Thoracic aorta (tissue), 2 donors: ENCODE results near the gene STX17. TPM values are rescaled to one million over a fixed set of nuclear protein-coding genes. Genes with fewer than 3 reads are reported as not detected.

Experiments used
- ATAC-seq: fragments of 150-250 bp; one replicate; pipeline ENCODE4 v1.8.0; 2017; ENCODE audit warnings: low read depth; ENCODE audit not compliant: insufficient number of reproducible peaks, low FRiP score
- DNase-seq: peaks from one replicate; pipeline ENCODE4 v3.0.0-alpha.2; 2020; ENCODE audit warnings: low spot score
- H3K27ac ChIP-seq, 2 donors: fragments of 200-600 bp; sonication (generic); 1 replicate in 1 of 2; 2 replicates in 1 of 2; pipeline ENCODE4 v1.5.1; 2016; ENCODE audit warnings: mild to moderate bottlenecking in 2 of 2, moderate library complexity in 2 of 2
- H3K27me3 ChIP-seq: fragments of 200-600 bp; sonication (generic); replicated peaks from 2 replicates; pipeline ENCODE4 v1.6.0; 2016; ENCODE audit warnings: mild to moderate bottlenecking; ENCODE audit not compliant: insufficient read depth
- H3K36me3 ChIP-seq: fragments of 200-600 bp; sonication (generic); one replicate; pipeline ENCODE4 v1.5.1; 2016
- H3K4me1 ChIP-seq, 2 donors: fragments of 200-600 bp; sonication (generic); 1 replicate in 1 of 2; 2 replicates in 1 of 2; pipeline versions ENCODE4 v1.5.1 to v1.6.0; 2016; ENCODE audit warnings: low read depth in 2 of 2, mild to moderate bottlenecking in 1 of 2; ENCODE audit not compliant: control insufficient read depth in 1 of 2
- H3K4me3 ChIP-seq: fragments of 200-600 bp; sonication (generic); 2 replicates; pipeline ENCODE4 v1.5.1; 2016; ENCODE audit warnings: mild to moderate bottlenecking
- H3K9me3 ChIP-seq: fragments of 200-600 bp; sonication (generic); 2 replicates; pipeline ENCODE4 v1.5.1; 2016
- CTCF ChIP-seq: fragments of 200-600 bp; sonication (generic); IDR thresholded peaks from one replicate; pipeline ENCODE4 v1.5.1; 2019; ENCODE audit warnings: antibody characterized with exemption
- total RNA-seq, 2 donors: library from RNA; depleted of rRNA; stranded (reverse); fragments of >200 nt; gene quantifications; one replicate each; pipeline versions ENCODE4 v1.1.0 to v1.2.3, GENCODE V29; 2016

STX17 gene
- total RNA-seq, 2 donors from 2014 or later = 33.2 to 41.8 TPM

- no peak for DNase-seq
- Histone ChIP-seq H3K4me1 (no peaks in the 10 kb centered on the region), H3K4me3 (no peak overlapping the region), H3K27ac (no peak overlapping the region), H3K9me3 (no peaks in the 10 kb centered on the region), H3K36me3 (no peaks in the 10 kb centered on the region), H3K27me3 (no peaks in the 10 kb centered on the region)
- no peak for TF ChIP-seq CTCF
- ATAC-seq = no peak
Measured at GRCh38 chr9:99948482-99948881, 42.0 kb downstream of the STX17 start.

DNA sequence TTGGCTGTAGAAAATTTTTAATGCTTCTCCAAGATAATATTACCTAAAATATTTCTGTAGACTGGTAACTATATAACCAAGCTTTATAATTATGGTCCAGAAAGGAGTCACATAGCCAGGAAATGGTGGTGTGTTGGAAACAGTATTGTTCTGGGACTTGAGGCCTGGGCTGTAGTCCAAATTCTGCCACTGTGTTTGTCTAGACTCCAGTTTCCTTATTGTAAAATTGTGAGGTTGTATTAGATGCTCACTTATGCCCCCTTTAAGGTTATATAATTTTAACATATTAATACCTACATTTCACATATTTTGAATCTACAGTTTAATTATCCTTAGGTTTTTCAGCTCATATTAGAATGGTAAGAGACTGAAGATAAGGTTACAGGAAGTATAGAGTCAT is 42.4 kb downstream of the STX17 start:
- Histone ChIP-seq H3K9me3 (no peaks in the 10 kb centered on the region), H3K27me3 (no peaks in the 10 kb centered on the region), H3K4me3 (no peak overlapping the region), H3K4me1 (no peaks in the 10 kb centered on the region), H3K36me3 (no peaks in the 10 kb centered on the region), H3K27ac (no peak overlapping the region)
- no peak for DNase-seq
- ATAC-seq = no peak
- no peak for TF ChIP-seq CTCF

GRCh38 chr9:99953861-99954507 is 47.5 kb downstream of the STX17 start:
- DNase-seq (no peak), ATAC-seq (no peak)
- H3K27ac ChIP-seq = no peak overlapping the region
- no peaks in the 10 kb centered on the region for H3K9me3 ChIP-seq
- no peak for TF ChIP-seq CTCF
- H3K27me3 ChIP-seq = no peaks in the 10 kb centered on the region
- no peaks in the 10 kb centered on the region for H3K4me1 ChIP-seq
- H3K36me3 ChIP-seq = no peaks in the 10 kb centered on the region
- H3K4me3 ChIP-seq = no peak overlapping the region

DNA sequence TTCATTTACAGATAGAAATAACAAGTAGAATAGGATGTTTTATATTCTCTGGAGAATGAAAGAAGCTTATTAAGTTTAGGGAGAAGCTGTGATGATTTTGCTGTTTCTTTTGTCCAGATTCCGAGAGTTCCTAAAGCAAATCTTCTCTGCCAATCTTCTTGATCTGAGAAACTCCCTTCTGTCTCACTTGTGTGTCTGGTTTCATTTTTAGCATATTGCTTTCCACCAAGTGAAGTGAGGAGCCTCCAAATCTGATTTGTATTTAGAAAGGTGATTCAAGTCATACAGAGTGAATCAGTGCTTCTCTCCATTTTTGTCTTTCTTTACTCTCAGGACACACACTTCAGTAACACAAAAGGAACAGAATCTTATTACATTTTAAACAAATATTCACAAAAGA is 48.4 kb downstream of the STX17 start:
- ATAC-seq = no peak
- H3K27me3 ChIP-seq = no peaks in the 10 kb centered on the region
- no peak for TF ChIP-seq CTCF

DNA sequence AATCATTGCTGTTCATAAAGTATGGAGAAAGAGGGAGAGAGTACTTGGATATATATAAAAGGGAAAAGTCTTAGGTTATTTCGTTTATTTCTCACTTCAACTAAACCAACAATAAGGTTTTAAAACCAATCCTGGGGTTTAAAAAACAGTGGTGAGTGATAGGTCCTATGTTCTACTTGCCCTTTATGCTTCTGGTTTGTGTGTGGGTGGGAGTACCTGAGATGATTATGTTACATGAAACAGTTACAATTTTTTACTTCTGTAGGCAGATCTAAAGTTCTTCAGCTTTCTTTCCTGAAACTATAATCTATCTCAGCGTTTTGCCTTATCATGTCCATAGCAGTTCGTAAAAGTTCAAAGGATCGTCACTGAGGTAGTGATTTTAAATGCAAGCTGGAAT is 49.2 kb downstream of the STX17 start:
- Histone ChIP-seq H3K4me1 (no peaks in the 10 kb centered on the region), H3K27ac (no peak overlapping the region), H3K9me3 (no peaks in the 10 kb centered on the region), H3K27me3 (no peaks in the 10 kb centered on the region), H3K36me3 (no peaks in the 10 kb centered on the region), H3K4me3 (no peak overlapping the region)
- ATAC-seq (no peak), DNase-seq (no peak)
- TF ChIP-seq CTCF = no peak

More for the DNA sequence above, 48.4 kb downstream of the STX17 start:
- Histone ChIP-seq H3K4me3 (no peak overlapping the region), H3K4me1 (no peaks in the 10 kb centered on the region), H3K36me3 (no peaks in the 10 kb centered on the region), H3K9me3 (no peaks in the 10 kb centered on the region), H3K27ac (no peak overlapping the region)
- no peak for DNase-seq
